HepG2 (cell line): ENCODE results near the gene SLC6A4. TPM values are rescaled to one million over a fixed set of nuclear protein-coding genes. Genes with fewer than 3 reads are reported as not detected.

Experiments
- CENPT ChIP-seq: sonication (generic); formaldehyde crosslinking; IDR thresholded peaks from 2 replicates; pipeline ENCODE4 v1.8.0; 2022; ENCODE audit warnings: low read depth, mild to moderate bottlenecking, moderate library complexity, missing genetic modification reagents
- CHCHD3 ChIP-seq: sonication (generic); formaldehyde crosslinking; IDR thresholded peaks from 2 replicates; pipeline ENCODE4 v1.8.0; 2022; ENCODE audit warnings: mild to moderate bottlenecking, missing genetic modification reagents, moderate library complexity
- IRX3 ChIP-seq: sonication (generic); formaldehyde crosslinking; IDR thresholded peaks from 2 replicates; pipeline ENCODE4 v1.8.1; 2023; ENCODE audit warnings: mild to moderate bottlenecking, low read depth, missing genetic modification reagents, borderline replicate concordance
- KDM5A ChIP-seq: fragments of 200-600 bp; sonication (generic); IDR thresholded peaks from 2 replicates; pipeline ENCODE4 v1.7.0; 2018; ENCODE audit warnings: antibody characterized with exemption, mild to moderate bottlenecking, low read length, borderline replicate concordance
- KMT2A ChIP-seq: sonication (generic); formaldehyde crosslinking; IDR thresholded peaks from 2 replicates; pipeline ENCODE4 v1.4.0; 2020; ENCODE audit warnings: missing genetic modification reagents
- MAF1 ChIP-seq: sonication (generic); formaldehyde crosslinking; IDR thresholded peaks from 2 replicates; pipeline ENCODE4 v1.5.0; 2020; ENCODE audit warnings: missing genetic modification reagents, borderline replicate concordance
- SMARCC2 ChIP-seq: fragments of 450-650 bp; IDR thresholded peaks from 2 replicates; pipeline ENCODE4 v1.6.1; 2017; ENCODE audit warnings: antibody characterized with exemption, mild to moderate bottlenecking
- TCF7L2 ChIP-seq: IDR thresholded peaks from 2 replicates; pipeline ENCODE4 v1.6.1; 2011; ENCODE audit warnings: mild to moderate bottlenecking, low read depth, low read length, moderate library complexity
- THYN1 ChIP-seq: sonication (generic); formaldehyde crosslinking; IDR thresholded peaks from 2 replicates; pipeline ENCODE4 v1.8.1; 2023; ENCODE audit warnings: low read depth, mild to moderate bottlenecking, moderate library complexity, missing genetic modification reagents, borderline replicate concordance
- ZFP36L1 ChIP-seq: sonication (generic); formaldehyde crosslinking; IDR thresholded peaks from 2 replicates; pipeline ENCODE4 v1.8.0; 2022; ENCODE audit warnings: mild to moderate bottlenecking, missing genetic modification reagents, moderate library complexity
- ZIK1 ChIP-seq: sonication (generic); formaldehyde crosslinking; IDR thresholded peaks from 2 replicates; pipeline ENCODE4 v1.5.0; 2020; ENCODE audit warnings: mild to moderate bottlenecking, low read depth, missing genetic modification reagents, borderline replicate concordance
- ZNF510 ChIP-seq: sonication (generic); formaldehyde crosslinking; IDR thresholded peaks from 2 replicates; pipeline ENCODE4 v1.4.0; 2020; ENCODE audit warnings: low read depth, mild to moderate bottlenecking, missing genetic modification reagents
- ZNF598 ChIP-seq: sonication (generic); formaldehyde crosslinking; IDR thresholded peaks from 2 replicates; pipeline ENCODE4 v1.5.1; 2020; ENCODE audit warnings: mild to moderate bottlenecking, missing genetic modification reagents, borderline replicate concordance
- ZNF619 ChIP-seq: sonication (generic); formaldehyde crosslinking; IDR thresholded peaks from 2 replicates; pipeline ENCODE4 v1.4.0; 2020; ENCODE audit warnings: mild to moderate bottlenecking, missing genetic modification reagents
- ZNF670 ChIP-seq: sonication (generic); formaldehyde crosslinking; IDR thresholded peaks from 2 replicates; pipeline ENCODE4 v1.8.0; 2022; ENCODE audit warnings: mild to moderate bottlenecking, missing genetic modification reagents, borderline replicate concordance
- ZNF749 ChIP-seq: sonication (generic); formaldehyde crosslinking; IDR thresholded peaks from 2 replicates; pipeline ENCODE4 v1.8.0; 2022; ENCODE audit warnings: mild to moderate bottlenecking, missing genetic modification reagents, moderate library complexity, borderline replicate concordance
- polyA plus RNA-seq, 8 experiments: library from polyadenylated mRNA; depleted of rRNA in 3 of 8; stranded (reverse) in 7 of 8; unstranded in 1 of 8; fragments of >200 nt; fragmentation: Illumina TruSeq in 4 of 8; extraction: Trizol in 4 of 8; gene quantifications; 2 replicates each; pipeline versions ENCODE4 v1.2.1 to v1.2.3, GENCODE V29; 2011 to 2016; ENCODE audit warnings: low read depth in 4 of 8, missing spikeins in 1 of 8, mixed read lengths in 1 of 8; ENCODE audit not compliant: insufficient read depth in 1 of 8
- total RNA-seq, 5 experiments: library from RNA; depleted of rRNA; stranded (reverse); fragments of >200 nt; fragmentation: Illumina TruSeq; extraction: Trizol; gene quantifications; 2 replicates each; pipeline ENCODE4 v1.2.3, GENCODE V29; 2016; ENCODE audit warnings: low read depth in 1 of 5
- TF ChIP-seq, protein P1 (sequence below): sonication (generic); formaldehyde crosslinking; IDR thresholded peaks from 2 replicates; pipeline ENCODE4 v1.4.0; 2020; ENCODE audit warnings: missing genetic modification reagents
- TF ChIP-seq, protein P2 (sequence below): IDR thresholded peaks from 2 replicates; pipeline ENCODE4 v1.6.1; 2012; ENCODE audit warnings: low read length, improper control_type of control experiment
- TF ChIP-seq, protein P3 (sequence below): sonication (generic); formaldehyde crosslinking; IDR thresholded peaks from 2 replicates; pipeline ENCODE4 v1.5.0; 2020; ENCODE audit warnings: mild to moderate bottlenecking, missing genetic modification reagents

Gene SLC6A4
- total and polyA plus RNA-seq, 2 of the 13 experiments (the other 11 are each of a cell fraction or from before 2014, with no cell fraction given): 7.6 to 20.3 TPM

- TF ChIP-seq CENPT (CRISPR knock-in tag) (no peak), ZNF670 (CRISPR knock-in tag) (no peak), SMARCC2 (no peak), THYN1 (CRISPR knock-in tag) (no peak), ZFP36L1 (no peak), ZNF510 (CRISPR knock-in tag) (no peak), ZNF619 (CRISPR knock-in tag) (no peak), KMT2A (CRISPR knock-in tag) (no peak), CHCHD3 (no peak), ZNF598 (CRISPR knock-in tag) (no peak), MAF1 (no peak), ZNF749 (CRISPR knock-in tag) (no peak), KDM5A (no peak), IRX3 (no peak), ZIK1 (no peak), TCF7L2 (peak; percentile 40; the same call in 1 of the 2 replicates)
- TF ChIP-seq, protein P1, sequence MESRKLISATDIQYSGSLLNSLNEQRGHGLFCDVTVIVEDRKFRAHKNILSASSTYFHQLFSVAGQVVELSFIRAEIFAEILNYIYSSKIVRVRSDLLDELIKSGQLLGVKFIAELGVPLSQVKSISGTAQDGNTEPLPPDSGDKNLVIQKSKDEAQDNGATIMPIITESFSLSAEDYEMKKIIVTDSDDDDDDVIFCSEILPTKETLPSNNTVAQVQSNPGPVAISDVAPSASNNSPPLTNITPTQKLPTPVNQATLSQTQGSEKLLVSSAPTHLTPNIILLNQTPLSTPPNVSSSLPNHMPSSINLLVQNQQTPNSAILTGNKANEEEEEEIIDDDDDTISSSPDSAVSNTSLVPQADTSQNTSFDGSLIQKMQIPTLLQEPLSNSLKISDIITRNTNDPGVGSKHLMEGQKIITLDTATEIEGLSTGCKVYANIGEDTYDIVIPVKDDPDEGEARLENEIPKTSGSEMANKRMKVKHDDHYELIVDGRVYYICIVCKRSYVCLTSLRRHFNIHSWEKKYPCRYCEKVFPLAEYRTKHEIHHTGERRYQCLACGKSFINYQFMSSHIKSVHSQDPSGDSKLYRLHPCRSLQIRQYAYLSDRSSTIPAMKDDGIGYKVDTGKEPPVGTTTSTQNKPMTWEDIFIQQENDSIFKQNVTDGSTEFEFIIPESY (CRISPR knock-in tag): no peak
- TF ChIP-seq, protein P2, sequence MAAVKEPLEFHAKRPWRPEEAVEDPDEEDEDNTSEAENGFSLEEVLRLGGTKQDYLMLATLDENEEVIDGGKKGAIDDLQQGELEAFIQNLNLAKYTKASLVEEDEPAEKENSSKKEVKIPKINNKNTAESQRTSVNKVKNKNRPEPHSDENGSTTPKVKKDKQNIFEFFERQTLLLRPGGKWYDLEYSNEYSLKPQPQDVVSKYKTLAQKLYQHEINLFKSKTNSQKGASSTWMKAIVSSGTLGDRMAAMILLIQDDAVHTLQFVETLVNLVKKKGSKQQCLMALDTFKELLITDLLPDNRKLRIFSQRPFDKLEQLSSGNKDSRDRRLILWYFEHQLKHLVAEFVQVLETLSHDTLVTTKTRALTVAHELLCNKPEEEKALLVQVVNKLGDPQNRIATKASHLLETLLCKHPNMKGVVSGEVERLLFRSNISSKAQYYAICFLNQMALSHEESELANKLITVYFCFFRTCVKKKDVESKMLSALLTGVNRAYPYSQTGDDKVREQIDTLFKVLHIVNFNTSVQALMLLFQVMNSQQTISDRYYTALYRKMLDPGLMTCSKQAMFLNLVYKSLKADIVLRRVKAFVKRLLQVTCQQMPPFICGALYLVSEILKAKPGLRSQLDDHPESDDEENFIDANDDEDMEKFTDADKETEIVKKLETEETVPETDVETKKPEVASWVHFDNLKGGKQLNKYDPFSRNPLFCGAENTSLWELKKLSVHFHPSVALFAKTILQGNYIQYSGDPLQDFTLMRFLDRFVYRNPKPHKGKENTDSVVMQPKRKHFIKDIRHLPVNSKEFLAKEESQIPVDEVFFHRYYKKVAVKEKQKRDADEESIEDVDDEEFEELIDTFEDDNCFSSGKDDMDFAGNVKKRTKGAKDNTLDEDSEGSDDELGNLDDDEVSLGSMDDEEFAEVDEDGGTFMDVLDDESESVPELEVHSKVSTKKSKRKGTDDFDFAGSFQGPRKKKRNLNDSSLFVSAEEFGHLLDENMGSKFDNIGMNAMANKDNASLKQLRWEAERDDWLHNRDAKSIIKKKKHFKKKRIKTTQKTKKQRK: no peak
- TF ChIP-seq, protein P3, sequence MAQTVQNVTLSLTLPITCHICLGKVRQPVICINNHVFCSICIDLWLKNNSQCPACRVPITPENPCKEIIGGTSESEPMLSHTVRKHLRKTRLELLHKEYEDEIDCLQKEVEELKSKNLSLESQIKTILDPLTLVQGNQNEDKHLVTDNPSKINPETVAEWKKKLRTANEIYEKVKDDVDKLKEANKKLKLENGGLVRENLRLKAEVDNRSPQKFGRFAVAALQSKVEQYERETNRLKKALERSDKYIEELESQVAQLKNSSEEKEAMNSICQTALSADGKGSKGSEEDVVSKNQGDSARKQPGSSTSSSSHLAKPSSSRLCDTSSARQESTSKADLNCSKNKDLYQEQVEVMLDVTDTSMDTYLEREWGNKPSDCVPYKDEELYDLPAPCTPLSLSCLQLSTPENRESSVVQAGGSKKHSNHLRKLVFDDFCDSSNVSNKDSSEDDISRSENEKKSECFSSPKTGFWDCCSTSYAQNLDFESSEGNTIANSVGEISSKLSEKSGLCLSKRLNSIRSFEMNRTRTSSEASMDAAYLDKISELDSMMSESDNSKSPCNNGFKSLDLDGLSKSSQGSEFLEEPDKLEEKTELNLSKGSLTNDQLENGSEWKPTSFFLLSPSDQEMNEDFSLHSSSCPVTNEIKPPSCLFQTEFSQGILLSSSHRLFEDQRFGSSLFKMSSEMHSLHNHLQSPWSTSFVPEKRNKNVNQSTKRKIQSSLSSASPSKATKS (CRISPR knock-in tag): no peak
Observed at GRCh38 chr17:30225919-30226553, 9.5 kb downstream of the SLC6A4 start (continued).
